Amygdala (tissue), 56 donors: ENCODE data around the gene SERINC4.
"Not testable (repeated sequence)": the region's sequence is repeated elsewhere in the genome, so short reads cannot be mapped to it uniquely, and the experiment has no call there.

ENCODE experiments used
- DNase-seq, 56 donors: peaks; one replicate each; lab custom pipeline; 2025; lab: John Stamatoyannopoulos, UW

Gene SERINC4

GRCh38 chr15:43799945-43800285, at the start of gene SERINC4:
Gene SERINC4, minus strand, starts transcription at chr15:43800220. Its CDS starts 234 bp downstream, at chr15:43799986.
- peak in 2 of 56 donors; percentile 28 to 38 for DNase-seq

GRCh38 chr15:43845421-43845820, 45.4 kb upstream of the SERINC4 start:
- DNase-seq, result no peak

GRCh38 chr15:43832485-43832884, 32.5 kb upstream of the SERINC4 start:
- DNase-seq, result not testable (repeated sequence)

- DNase-seq, result not testable (repeated sequence)
Measured at GRCh38 chr15:43831519-43832052, 31.6 kb upstream of the SERINC4 start.

GRCh38 chr15:43830691-43831275, 30.8 kb upstream of the SERINC4 start:
- DNase-seq, result not testable (repeated sequence)

GRCh38 chr15:43829951-43830540, 30.0 kb upstream of the SERINC4 start:
- DNase-seq, result not testable (repeated sequence)

GRCh38 chr15:43828061-43828657, 28.1 kb upstream of the SERINC4 start:
- no peak for DNase-seq

GRCh38 chr15:43826508-43827341, 26.7 kb upstream of the SERINC4 start, which contains the start of gene WDR76:
Gene WDR76, plus strand, starts transcription at chr15:43827002. Its CDS starts 31 bp downstream, at chr15:43827033.
- peak in 35 of 56 donors; percentile 0 to 51 (median 11) for DNase-seq

- no peak for DNase-seq
Measured at GRCh38 chr15:43826029-43826507, 26.0 kb upstream of the SERINC4 start.

GRCh38 chr15:43825305-43825704, 25.3 kb upstream of the SERINC4 start:
- DNase-seq, result not testable (repeated sequence)

GRCh38 chr15:43824302-43825246, 24.6 kb upstream of the SERINC4 start, which contains the start of gene MFAP1:
Gene MFAP1, minus strand, starts transcription at chr15:43824690. Its CDS starts 121 bp downstream, at chr15:43824569.
- peak; percentile 48 to 97 (median 88) for DNase-seq

- no peak for DNase-seq
Measured at GRCh38 chr15:43821505-43821904, 21.5 kb upstream of the SERINC4 start.

GRCh38 chr15:43815064-43815463, 15.0 kb upstream of the SERINC4 start:
- DNase-seq, result not testable (repeated sequence)

- DNase-seq, result no peak
Measured at GRCh38 chr15:43808960-43809678, 9.1 kb upstream of the SERINC4 start.

- no peak for DNase-seq
Measured at GRCh38 chr15:43808435-43808950, 8.5 kb upstream of the SERINC4 start.

GRCh38 chr15:43802676-43803075, 2.7 kb upstream of the SERINC4 start:
- not testable (repeated sequence) for DNase-seq

GRCh38 chr15:43800286-43801141, 494 bp upstream of the SERINC4 start, which contains the start of gene HYPK:
Gene HYPK, plus strand, starts transcription at chr15:43800599. Its CDS starts 24 bp downstream, at chr15:43800623.
- peak; percentile 42 to 97 (median 88) for DNase-seq
